Measurements from ENCODE around the gene HOPX. TPM values are rescaled to one million over a fixed set of nuclear protein-coding genes. Genes with fewer than 3 reads are reported as not detected.

Gene HOPX
- total and polyA plus RNA-seq, 7 experiments from 2014 or later, result 0.64 to 46.3 (median 5.5) TPM

DNA sequence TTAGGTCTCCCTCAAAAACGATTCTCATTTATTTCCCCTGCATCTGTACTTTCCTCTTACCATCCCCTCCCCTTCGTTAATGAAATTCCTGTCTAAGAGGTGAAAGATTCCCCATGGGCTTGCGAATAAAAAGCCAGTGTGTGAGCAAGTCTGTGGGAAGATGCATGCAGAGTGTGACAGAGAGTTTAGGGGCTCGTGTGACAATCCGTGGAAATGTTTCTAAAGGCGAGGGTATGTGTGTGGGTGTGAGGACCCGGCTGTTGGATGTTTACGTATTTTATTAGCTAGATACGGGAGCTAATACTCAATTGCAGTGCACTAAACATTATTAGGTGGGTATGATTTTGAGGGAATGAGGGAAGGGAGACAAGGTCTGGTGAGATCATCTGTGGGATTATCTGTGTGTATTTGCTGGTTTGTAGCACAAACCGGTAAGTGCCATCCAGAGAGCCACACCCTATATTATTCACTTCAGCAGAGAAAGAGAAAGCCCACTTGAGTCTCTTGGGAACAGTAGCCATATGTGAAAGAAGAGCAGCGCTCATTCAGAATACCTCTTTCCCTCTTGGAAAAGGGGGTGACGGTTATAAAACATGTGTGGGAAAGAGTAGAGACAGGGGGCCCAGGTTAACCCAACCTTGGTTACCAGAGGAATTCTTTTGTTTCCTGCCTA, 893 bp upstream of the HOPX start:
- Histone ChIP-seq H3K9me3 (ENCODE audit: control insufficient read depth in 2 of 3, low read length in 3 of 3) (no peaks in the 10 kb centered on the region), H3K27ac (ENCODE audit: low read depth, low read length) (no peak overlapping the region), H3K4me3 (ENCODE audit: low read length) (peak overlapping the region; percentile 34), H3K36me3 (ENCODE audit: control insufficient read depth in 2 of 3, insufficient read depth in 3 of 3, low read length in 3 of 3) (no peaks in the 10 kb centered on the region), H3K27me3 (ENCODE audit: control insufficient read depth in 2 of 2, insufficient read depth in 2 of 2, low read length in 2 of 2) (no peaks in the 10 kb centered on the region), H3K4me1 (ENCODE audit: control insufficient read depth in 2 of 2, insufficient read depth in 2 of 2, low read length in 2 of 2) (peaks cover 0 to 6% of the 10 kb centered on the region in 2 donors)
- ATAC-seq, result no peak
- DNase-seq, result no peak
- Mint-ChIP-seq H3K4me1 (peaks cover 12 to 21% (median 14%) of the 10 kb centered on the region in 7 donors), H3K4me3 (peak overlapping the region in 9 of 10 donors; percentile 53 to 84 (median 73)), H3K9me3 (no peaks in the 10 kb centered on the region), H3K27ac (peak overlapping the region in 5 of 9 donors; percentile 28 to 91 (median 54)), H3K27me3 (peaks cover 13 to 52% (median 19%) of the 10 kb centered on the region in 5 donors), H3K36me3 (no peaks in the 10 kb centered on the region)
- POLR2A ChIA-PET, result no interaction called here
- CTCF ChIA-PET, result no interaction called here
- intact Hi-C loops (cut with micrococcal nuclease), result loop anchor here (5.0 to 10.0 kb wide), 2 partner anchors 73 to 75 kb away; no protein-coding TSS in a partner anchor

DNA sequence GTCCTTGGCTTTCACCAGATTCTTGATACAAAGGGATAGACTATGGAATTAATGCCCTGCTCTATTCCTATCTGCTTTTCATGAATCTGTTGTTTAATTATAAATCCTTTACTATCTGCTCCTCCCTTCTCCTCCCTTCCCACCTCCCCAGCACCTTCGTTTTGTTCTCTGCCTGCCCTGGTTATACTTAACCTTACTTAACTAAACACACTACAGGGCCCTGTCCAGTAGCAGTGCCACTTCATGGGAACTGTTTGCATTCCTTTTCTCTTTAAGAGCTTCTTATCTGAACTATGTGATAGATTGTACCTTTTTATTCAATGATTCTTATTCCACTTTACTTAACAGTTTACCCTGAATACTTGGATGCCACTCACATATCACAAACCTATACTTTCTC, 830 bp downstream of the HOPX start:
- H3K4me1 Mint-ChIP-seq, result peaks cover 12 to 21% (median 15%) of the 10 kb centered on the region in 7 donors
- ATAC-seq (no peak), DNase-seq (no peak)
- intact Hi-C loops (cut with micrococcal nuclease), result loop anchor here (5.0 to 10.0 kb wide), 2 partner anchors 75 to 77 kb away; no protein-coding TSS in a partner anchor
- no peak overlapping the region for H3K27ac ChIP-seq (ENCODE audit: low read depth, low read length)
- POLR2A ChIA-PET, result no interaction called here
- H3K27me3 ChIP-seq (ENCODE audit: control insufficient read depth in 2 of 2, insufficient read depth in 2 of 2, low read length in 2 of 2), result no peaks in the 10 kb centered on the region
- CTCF ChIA-PET, result no interaction called here
- H3K9me3 ChIP-seq (ENCODE audit: control insufficient read depth in 2 of 3, low read length in 3 of 3), result no peaks in the 10 kb centered on the region
- no peaks in the 10 kb centered on the region for H3K36me3 Mint-ChIP-seq
- H3K4me1 ChIP-seq (ENCODE audit: control insufficient read depth in 2 of 2, insufficient read depth in 2 of 2, low read length in 2 of 2), result peaks cover 0 to 6% of the 10 kb centered on the region in 2 donors
- peaks cover 0 to 2% (median 0%) of the 10 kb centered on the region in 11 donors for H3K9me3 Mint-ChIP-seq
- peak overlapping the region in 2 of 10 donors; percentile 68 to 80 for H3K4me3 Mint-ChIP-seq
- peaks cover 13 to 52% (median 18%) of the 10 kb centered on the region in 5 donors for H3K27me3 Mint-ChIP-seq
- H3K27ac Mint-ChIP-seq, result peak overlapping the region in 2 of 9 donors; percentile 28 to 41
- no peaks in the 10 kb centered on the region for H3K36me3 ChIP-seq (ENCODE audit: control insufficient read depth in 2 of 3, insufficient read depth in 3 of 3, low read length in 3 of 3)
- H3K4me3 ChIP-seq (ENCODE audit: low read length), result no peak overlapping the region

- Mint-ChIP-seq H3K36me3 (no peaks in the 10 kb centered on the region), H3K4me3 (no peak overlapping the region), H3K4me1 (peaks cover 12 to 21% (median 15%) of the 10 kb centered on the region in 7 donors), H3K27me3 (peaks cover 0 to 49% (median 8%) of the 10 kb centered on the region in 5 donors), H3K9me3 (peaks cover 0 to 2% (median 0%) of the 10 kb centered on the region in 11 donors), H3K27ac (peak overlapping the region in 1 of 9 donors; percentile 21)
- peaks cover 0 to 6% of the 10 kb centered on the region in 2 donors for H3K4me1 ChIP-seq (ENCODE audit: control insufficient read depth in 2 of 2, insufficient read depth in 2 of 2, low read length in 2 of 2)
- H3K36me3 ChIP-seq (ENCODE audit: control insufficient read depth in 2 of 3, insufficient read depth in 3 of 3, low read length in 3 of 3), result no peaks in the 10 kb centered on the region
- ChIA-PET POLR2A (no interaction called here), CTCF (no interaction called here)
- no peaks in the 10 kb centered on the region for H3K9me3 ChIP-seq (ENCODE audit: control insufficient read depth in 2 of 3, low read length in 3 of 3)
- no peak for DNase-seq
- ATAC-seq, result no peak
- intact Hi-C loops (cut with micrococcal nuclease), result no loop called here
- no peaks in the 10 kb centered on the region for H3K27me3 ChIP-seq (ENCODE audit: control insufficient read depth in 2 of 2, insufficient read depth in 2 of 2, low read length in 2 of 2)
- H3K4me3 ChIP-seq (ENCODE audit: low read length), result no peak overlapping the region
- no peak overlapping the region for H3K27ac ChIP-seq (ENCODE audit: low read depth, low read length)
These were observed 3.4 kb downstream of the HOPX start for GRCh38 chr4:56677711-56678110.

DNA sequence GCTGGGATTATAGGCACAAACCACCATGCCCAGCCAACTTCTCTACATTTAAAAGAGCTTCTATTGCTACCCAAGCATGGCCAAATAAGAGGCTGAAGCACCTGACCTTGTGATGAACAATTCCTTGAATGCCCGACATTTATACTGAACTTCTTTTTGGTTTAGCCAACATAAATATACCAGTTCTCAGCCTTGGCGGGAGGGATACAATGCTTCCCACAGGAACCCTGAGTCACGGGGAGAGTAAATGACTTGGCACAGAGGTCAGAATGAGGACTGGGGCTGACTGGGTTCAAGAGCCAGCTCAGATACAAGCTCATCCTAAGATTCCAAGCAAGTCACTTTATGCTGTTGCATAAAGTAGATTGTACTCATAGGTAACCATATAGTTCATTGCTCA, 6.1 kb downstream of the HOPX start:
- ATAC-seq (no peak), DNase-seq (no peak)
- Histone ChIP-seq H3K27me3 (ENCODE audit: control insufficient read depth in 2 of 2, insufficient read depth in 2 of 2, low read length in 2 of 2) (no peaks in the 10 kb centered on the region), H3K36me3 (ENCODE audit: control insufficient read depth in 2 of 3, insufficient read depth in 3 of 3, low read length in 3 of 3) (no peaks in the 10 kb centered on the region), H3K4me3 (ENCODE audit: low read length) (no peak overlapping the region), H3K9me3 (ENCODE audit: control insufficient read depth in 2 of 3, low read length in 3 of 3) (no peaks in the 10 kb centered on the region), H3K4me1 (ENCODE audit: control insufficient read depth in 2 of 2, insufficient read depth in 2 of 2, low read length in 2 of 2) (no peaks in the 10 kb centered on the region), H3K27ac (ENCODE audit: low read depth, low read length) (no peak overlapping the region)
- Mint-ChIP-seq H3K36me3 (peaks cover 0 to 1% (median 0%) of the 10 kb centered on the region in 5 donors), H3K4me1 (peaks cover 0 to 4% (median 0%) of the 10 kb centered on the region in 7 donors), H3K4me3 (no peak overlapping the region), H3K27me3 (peaks cover 0 to 30% (median 0%) of the 10 kb centered on the region in 5 donors), H3K9me3 (peaks cover 0 to 2% (median 0%) of the 10 kb centered on the region in 11 donors), H3K27ac (no peak overlapping the region)
- ChIA-PET CTCF (no interaction called here), POLR2A (no interaction called here)
- intact Hi-C loops (cut with micrococcal nuclease), result no loop called here

GRCh38 chr4:56671860-56672259, 9.2 kb downstream of the HOPX start:
- Histone ChIP-seq H3K4me3 (ENCODE audit: low read length) (no peak overlapping the region), H3K4me1 (ENCODE audit: control insufficient read depth in 2 of 2, insufficient read depth in 2 of 2, low read length in 2 of 2) (no peaks in the 10 kb centered on the region), H3K9me3 (ENCODE audit: control insufficient read depth in 2 of 3, low read length in 3 of 3) (no peaks in the 10 kb centered on the region), H3K27ac (ENCODE audit: low read depth, low read length) (no peak overlapping the region), H3K27me3 (ENCODE audit: control insufficient read depth in 2 of 2, insufficient read depth in 2 of 2, low read length in 2 of 2) (peaks cover 0 to 3% of the 10 kb centered on the region in 2 donors), H3K36me3 (ENCODE audit: control insufficient read depth in 2 of 3, insufficient read depth in 3 of 3, low read length in 3 of 3) (no peaks in the 10 kb centered on the region)
- POLR2A ChIA-PET, result no interaction called here
- CTCF ChIA-PET, result interaction anchor here (0.6 to 1.0 kb wide), 3 partner anchors 128 to 831 kb away, joined by 3 to 4 read pairs (median 3); no protein-coding TSS in a partner anchor
- Mint-ChIP-seq H3K36me3 (peaks cover 0 to 3% (median 0%) of the 10 kb centered on the region in 5 donors), H3K9me3 (peaks cover 0 to 13% (median 3%) of the 10 kb centered on the region in 11 donors), H3K27me3 (peaks cover 0 to 25% (median 2%) of the 10 kb centered on the region in 5 donors), H3K27ac (no peak overlapping the region), H3K4me1 (peaks cover 0 to 3% (median 0%) of the 10 kb centered on the region in 7 donors), H3K4me3 (no peak overlapping the region)
- no peak for DNase-seq
- ATAC-seq, result no peak
- intact Hi-C loops (cut with micrococcal nuclease), result no loop called here

DNA sequence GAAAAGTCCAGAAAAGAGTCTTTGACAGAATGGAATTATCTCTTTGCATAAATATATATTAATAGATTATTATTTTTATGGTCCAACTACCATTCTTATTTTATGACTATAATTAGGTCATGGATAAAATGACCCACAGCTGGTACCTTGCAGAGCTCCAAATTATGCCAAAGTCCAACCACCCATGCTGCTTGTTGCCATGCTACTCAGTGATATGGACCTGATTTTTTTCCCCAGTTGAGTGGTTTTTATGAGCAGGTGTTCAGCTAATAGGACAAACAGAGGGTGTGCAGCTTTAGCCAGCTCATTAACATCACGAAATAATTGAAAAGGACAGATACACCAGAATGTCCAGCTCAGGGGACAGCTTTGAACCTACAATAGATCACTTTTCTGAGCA, 9.7 kb downstream of the HOPX start:
- Histone ChIP-seq H3K27ac (ENCODE audit: low read depth, low read length) (no peak overlapping the region), H3K27me3 (ENCODE audit: control insufficient read depth in 2 of 2, insufficient read depth in 2 of 2, low read length in 2 of 2) (peaks cover 0 to 3% of the 10 kb centered on the region in 2 donors), H3K4me1 (ENCODE audit: control insufficient read depth in 2 of 2, insufficient read depth in 2 of 2, low read length in 2 of 2) (no peaks in the 10 kb centered on the region), H3K36me3 (ENCODE audit: control insufficient read depth in 2 of 3, insufficient read depth in 3 of 3, low read length in 3 of 3) (no peaks in the 10 kb centered on the region), H3K4me3 (ENCODE audit: low read length) (no peak overlapping the region), H3K9me3 (ENCODE audit: control insufficient read depth in 2 of 3, low read length in 3 of 3) (no peaks in the 10 kb centered on the region)
- ChIA-PET POLR2A (no interaction called here), CTCF (interaction anchor here (1.0 kb wide), 2 partner anchors 128 to 164 kb away, joined by 3 to 4 read pairs; no protein-coding TSS in a partner anchor)
- ATAC-seq, result no peak
- peaks cover 0 to 3% (median 0%) of the 10 kb centered on the region in 5 donors for H3K36me3 Mint-ChIP-seq
- H3K27ac Mint-ChIP-seq, result no peak overlapping the region
- intact Hi-C loops (cut with micrococcal nuclease), result no loop called here
- peaks cover 0 to 28% (median 7%) of the 10 kb centered on the region in 5 donors for H3K27me3 Mint-ChIP-seq
- peaks cover 0 to 13% (median 3%) of the 10 kb centered on the region in 11 donors for H3K9me3 Mint-ChIP-seq
- peaks cover 0 to 3% (median 0%) of the 10 kb centered on the region in 7 donors for H3K4me1 Mint-ChIP-seq
- no peak overlapping the region for H3K4me3 Mint-ChIP-seq
- DNase-seq, result no peak

All from naive thymus-derived CD4-positive, alpha-beta T cell (primary cell).